ENCODE results near the gene RIN3. TPM values are rescaled to one million over a fixed set of nuclear protein-coding genes. Genes with fewer than 3 reads are reported as not detected.

Gene RIN3
- total RNA-seq, 1 experiment from 2014 or later, result not detected

DNA sequence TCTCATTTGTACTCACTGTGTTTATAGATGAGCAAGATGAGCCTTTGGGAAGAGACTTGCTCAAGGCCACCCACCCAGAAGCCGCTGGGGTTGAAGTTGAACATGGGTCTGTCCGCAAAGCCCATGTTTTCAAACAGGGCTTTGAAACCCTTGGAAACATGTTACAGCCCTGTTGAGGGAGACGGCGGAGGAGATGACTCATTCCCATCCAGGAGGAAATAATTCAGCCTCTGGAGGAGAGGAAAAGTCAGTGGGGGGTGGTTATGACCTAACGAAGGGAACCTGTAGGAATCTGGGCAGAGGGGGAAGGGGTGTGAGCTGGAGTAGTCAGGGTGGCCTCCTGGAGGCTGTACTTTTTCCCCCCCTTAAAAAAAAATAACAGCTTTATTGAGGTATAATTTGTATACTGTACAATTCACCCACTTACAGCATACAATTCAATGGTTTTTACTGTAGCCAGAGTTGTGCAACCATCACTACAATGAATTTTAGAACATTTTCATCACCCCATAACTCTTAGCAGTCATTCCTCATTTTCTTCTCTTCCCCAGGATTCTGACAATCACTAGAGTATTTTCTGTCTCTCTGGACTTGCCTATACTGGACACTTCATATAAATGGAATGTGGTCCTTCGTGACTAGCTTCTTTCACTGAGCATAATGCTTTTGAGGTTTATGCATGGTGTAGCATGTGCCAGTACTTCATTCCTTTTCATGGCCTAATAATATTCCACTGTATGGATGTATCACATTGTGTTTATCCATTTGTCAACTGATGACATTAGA is 1.9 kb upstream of the RIN3 start:
- no peak overlapping the region for H3K27ac ChIP-seq
- DNase-seq, result no peak
- H3K9me3 ChIP-seq (replicated peaks), result no peaks in the 10 kb centered on the region
- no peak overlapping the region for H3K4me3 ChIP-seq
- H3K27me3 ChIP-seq, result no peaks in the 10 kb centered on the region
- no peaks in the 10 kb centered on the region for H3K4me1 ChIP-seq
- no peaks in the 10 kb centered on the region for H3K36me3 ChIP-seq

DNA sequence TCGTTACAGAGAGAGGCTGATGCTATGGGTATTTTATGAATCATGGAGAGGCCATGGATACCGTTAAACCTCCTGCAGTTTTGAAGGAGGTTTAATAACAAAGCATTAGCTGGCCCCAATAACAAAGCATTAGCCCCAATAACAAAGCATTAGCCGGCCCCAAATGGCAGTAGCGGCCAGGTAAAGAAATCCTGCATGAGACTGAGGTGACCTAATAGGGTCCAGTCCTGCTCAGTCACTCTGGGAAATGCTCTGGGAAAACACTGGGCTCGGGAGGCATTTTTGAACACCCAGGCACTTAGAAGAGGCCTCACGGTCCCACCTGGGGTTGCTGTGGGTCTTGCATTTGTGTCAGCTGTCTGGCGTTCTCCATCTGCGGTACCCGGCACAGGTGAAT is 776 bp upstream of the RIN3 start:
- H3K27ac ChIP-seq, result no peak overlapping the region
- no peak for DNase-seq
- H3K9me3 ChIP-seq (replicated peaks), result no peaks in the 10 kb centered on the region
- no peaks in the 10 kb centered on the region for H3K4me1 ChIP-seq
- no peaks in the 10 kb centered on the region for H3K27me3 ChIP-seq
- H3K4me3 ChIP-seq, result no peak overlapping the region
- no peaks in the 10 kb centered on the region for H3K36me3 ChIP-seq

DNA sequence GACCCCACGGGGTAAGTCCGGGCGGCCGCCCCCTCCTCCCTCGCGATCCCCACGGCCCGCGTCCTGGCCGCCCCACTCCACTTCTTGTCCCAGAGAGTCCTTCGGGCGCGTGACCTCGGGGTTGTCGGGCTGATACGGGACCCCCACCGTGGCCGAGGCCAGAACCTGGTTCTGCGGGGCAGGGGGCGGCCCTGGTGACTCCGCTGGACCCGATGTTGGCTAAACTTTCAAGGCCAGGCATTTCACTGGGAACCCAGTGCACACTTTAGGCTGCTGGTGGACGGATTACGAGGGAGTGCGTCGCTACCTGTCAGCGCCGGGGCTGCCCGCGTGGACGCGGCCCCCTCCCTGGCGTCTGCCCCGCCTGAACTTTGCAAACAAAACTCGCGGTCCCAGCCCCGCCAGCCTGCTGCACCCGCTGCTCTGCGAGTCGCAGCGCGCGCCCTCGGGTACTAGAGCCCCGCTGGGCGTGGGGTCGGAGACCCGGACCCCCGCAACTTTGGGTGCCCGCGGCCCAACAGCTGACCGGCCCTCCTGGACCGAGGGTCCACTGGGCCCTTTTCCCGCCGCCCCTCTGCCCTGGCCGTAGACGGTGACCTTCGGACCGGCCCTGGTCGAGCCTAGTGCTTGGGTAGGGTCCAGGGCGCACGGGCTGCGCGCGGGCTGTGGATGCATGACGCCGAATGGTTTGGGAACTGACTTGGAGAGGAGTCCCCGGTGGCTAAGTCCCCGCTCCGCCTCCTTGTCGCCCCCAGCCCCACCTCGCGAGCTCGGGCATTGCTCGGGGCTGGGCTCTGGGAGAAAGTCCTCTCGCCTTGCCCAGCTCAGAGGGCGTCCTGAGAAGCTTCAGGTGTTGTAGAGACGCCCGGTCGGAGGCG is 624 bp downstream of the RIN3 start:
- Histone ChIP-seq H3K27ac (no peak overlapping the region), H3K36me3 (no peaks in the 10 kb centered on the region), H3K4me1 (no peaks in the 10 kb centered on the region), H3K27me3 (no peaks in the 10 kb centered on the region), H3K9me3 (replicated peaks) (no peaks in the 10 kb centered on the region), H3K4me3 (no peak overlapping the region)
- DNase-seq, result no peak

DNA sequence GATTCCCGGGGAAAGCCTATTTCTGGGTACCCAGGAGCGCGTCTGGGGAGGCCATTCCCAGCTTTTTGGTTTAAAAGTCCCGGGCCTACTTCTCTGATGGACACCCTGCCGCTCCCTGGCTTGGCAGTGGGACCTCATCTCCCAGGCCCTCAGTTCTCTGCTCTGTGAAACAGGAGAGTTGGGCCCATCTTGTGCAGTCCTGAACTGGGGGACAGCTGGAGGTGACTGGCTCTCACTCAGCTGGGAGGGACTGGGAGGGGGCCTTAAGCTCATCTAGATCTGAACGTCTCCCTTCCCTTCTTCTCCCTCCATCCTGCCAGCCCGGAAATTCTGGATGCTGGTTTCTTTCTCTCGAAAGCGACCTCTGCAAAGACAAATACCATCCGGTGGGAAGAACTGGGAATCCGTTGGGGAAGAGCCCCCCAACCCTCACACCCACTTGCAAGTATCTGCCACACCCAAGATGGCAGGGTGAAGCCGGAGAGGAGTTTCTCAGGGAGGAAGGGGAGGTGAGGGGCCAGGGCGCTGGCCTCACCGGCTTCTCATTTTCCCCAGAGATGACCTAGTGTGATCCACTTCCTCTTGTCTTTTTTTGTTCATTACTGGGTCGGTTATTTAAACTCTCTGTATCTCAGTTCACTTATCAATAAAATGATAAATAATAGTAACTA is 1.4 kb downstream of the RIN3 start:
- Histone ChIP-seq H3K9me3 (replicated peaks) (no peaks in the 10 kb centered on the region), H3K4me3 (no peak overlapping the region), H3K27me3 (no peaks in the 10 kb centered on the region), H3K27ac (no peak overlapping the region), H3K36me3 (no peaks in the 10 kb centered on the region), H3K4me1 (no peaks in the 10 kb centered on the region)
- no peak for DNase-seq

DNA sequence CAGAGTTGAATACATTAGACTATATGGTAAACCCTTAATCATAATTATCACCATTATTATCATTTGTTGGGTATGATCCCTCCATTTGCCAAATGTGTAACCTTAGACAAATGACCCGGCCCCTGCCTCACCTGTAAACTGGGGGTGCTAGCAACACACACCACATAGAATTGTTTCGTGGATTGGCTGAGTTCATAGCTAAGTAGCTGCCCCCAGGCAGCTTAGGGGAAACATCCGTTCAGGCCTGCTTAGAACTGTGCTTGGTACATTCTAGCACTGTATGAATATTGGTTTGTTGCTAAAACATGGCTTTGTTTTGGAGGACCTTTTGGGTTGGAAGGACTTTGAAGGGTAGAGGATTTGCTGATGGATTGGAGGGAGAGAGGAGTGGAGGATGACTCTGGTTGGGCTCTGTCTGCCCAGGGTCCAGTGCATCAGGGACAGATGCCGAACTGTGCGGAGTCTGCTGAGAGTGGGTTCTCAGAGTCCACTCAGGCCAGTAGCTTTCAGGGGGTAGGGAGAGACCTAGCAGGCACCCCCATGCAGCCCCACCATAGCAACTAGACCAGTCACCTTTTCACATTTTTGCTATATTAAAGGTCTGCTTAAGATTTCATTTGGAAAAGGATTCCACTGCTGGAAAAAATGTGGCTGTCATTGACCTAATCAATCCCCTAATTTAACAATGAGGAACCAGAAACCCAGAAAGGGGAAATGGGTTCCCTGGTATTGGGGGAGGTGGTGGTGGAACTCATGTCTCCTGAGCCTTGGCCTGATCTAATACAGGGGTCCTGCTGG is 2.2 kb downstream of the RIN3 start:
- H3K27ac ChIP-seq, result no peak overlapping the region

DNA sequence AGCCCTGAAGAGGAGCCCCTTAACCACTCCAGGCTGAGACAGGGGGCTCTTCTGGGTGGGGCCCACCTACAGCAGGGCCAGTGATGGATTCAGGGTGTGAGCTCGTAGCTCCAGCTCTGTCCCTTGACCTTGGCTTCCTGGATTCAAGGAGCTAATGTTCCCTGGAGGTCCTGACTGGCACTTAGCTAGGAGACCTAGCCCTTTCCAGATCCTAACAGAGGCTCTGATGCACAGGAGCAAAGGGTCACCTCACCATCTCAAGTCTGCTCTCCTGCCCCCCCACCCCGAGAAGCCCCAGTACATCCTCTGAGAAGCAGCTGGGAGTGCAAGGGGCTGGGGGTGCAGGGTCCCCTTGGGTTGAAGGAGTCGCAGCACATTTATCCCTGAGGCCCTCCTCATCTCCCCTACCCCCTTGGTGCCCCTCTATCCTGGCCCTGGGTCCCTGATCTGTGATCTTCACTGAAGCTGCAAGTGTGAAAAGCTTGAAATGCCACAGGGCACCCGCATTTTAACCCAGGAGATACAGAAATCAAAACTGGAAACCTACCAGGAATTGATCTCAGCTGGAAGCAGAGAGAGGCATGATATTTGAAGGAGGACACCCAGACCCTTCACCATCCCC is 2.9 kb downstream of the RIN3 start:
- Histone ChIP-seq H3K9me3 (replicated peaks) (no peaks in the 10 kb centered on the region), H3K4me1 (no peaks in the 10 kb centered on the region), H3K27ac (no peak overlapping the region), H3K27me3 (no peaks in the 10 kb centered on the region), H3K4me3 (no peak overlapping the region), H3K36me3 (no peaks in the 10 kb centered on the region)
- DNase-seq, result no peak

More for the DNA sequence above, 2.2 kb downstream of the RIN3 start:
- Histone ChIP-seq H3K4me3 (no peak overlapping the region), H3K9me3 (replicated peaks) (no peaks in the 10 kb centered on the region), H3K36me3 (no peaks in the 10 kb centered on the region), H3K4me1 (no peaks in the 10 kb centered on the region), H3K27me3 (no peaks in the 10 kb centered on the region)
- no peak for DNase-seq

DNA sequence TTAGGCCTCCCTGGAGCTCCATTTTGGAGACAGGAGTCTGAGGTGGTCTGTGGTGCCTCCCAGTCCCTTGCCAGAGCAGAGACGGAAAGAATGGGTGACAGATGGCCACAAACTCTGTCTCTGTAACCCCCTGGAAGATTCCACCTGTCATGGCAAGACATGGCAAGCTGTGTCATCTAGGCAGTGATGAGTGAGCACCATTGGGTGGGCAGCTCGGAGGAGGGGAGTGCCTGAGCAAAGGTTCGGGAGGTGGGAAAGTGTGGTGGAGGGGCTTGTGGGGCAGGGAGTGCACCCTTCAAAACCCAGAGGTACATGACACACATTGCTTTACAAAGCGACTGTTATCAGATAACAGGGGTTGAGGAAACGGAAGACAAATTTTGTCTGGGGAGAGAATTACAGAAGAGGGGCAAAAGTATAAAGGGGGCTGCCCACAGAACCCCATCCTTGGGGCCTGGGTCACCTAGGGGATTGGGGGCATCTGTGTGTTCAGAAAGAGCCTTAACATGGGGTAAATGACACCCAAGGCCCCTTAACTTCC is 3.5 kb downstream of the RIN3 start:
- Histone ChIP-seq H3K4me3 (no peak overlapping the region), H3K9me3 (replicated peaks) (no peaks in the 10 kb centered on the region), H3K36me3 (no peaks in the 10 kb centered on the region), H3K27ac (no peak overlapping the region), H3K4me1 (no peaks in the 10 kb centered on the region), H3K27me3 (no peaks in the 10 kb centered on the region)
- DNase-seq, result no peak

DNA sequence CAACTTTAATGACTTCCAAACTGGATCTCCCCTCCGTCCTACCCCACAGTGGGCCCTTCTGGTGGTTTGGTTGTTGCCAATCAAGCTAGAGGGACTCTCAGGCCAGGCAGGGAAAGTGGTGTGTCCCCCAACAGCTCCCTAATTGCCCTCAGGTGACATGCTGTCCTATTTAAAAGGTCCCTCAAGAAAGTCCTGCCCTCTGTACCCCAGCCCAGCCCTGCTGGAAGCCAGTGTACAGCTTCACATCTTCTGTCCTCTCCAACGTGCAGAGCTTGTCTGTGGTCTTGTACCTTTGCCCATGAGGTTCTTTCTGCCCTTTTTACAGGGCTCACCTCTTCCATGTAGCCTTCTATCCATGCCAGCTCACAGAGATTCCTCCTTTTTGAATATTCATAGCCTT is 4.2 kb downstream of the RIN3 start:
- no peak overlapping the region for H3K27ac ChIP-seq
- H3K27me3 ChIP-seq, result no peaks in the 10 kb centered on the region
- H3K36me3 ChIP-seq, result no peaks in the 10 kb centered on the region
- DNase-seq, result no peak
- H3K9me3 ChIP-seq (replicated peaks), result no peaks in the 10 kb centered on the region
- H3K4me1 ChIP-seq, result no peaks in the 10 kb centered on the region
- no peak overlapping the region for H3K4me3 ChIP-seq

DNA sequence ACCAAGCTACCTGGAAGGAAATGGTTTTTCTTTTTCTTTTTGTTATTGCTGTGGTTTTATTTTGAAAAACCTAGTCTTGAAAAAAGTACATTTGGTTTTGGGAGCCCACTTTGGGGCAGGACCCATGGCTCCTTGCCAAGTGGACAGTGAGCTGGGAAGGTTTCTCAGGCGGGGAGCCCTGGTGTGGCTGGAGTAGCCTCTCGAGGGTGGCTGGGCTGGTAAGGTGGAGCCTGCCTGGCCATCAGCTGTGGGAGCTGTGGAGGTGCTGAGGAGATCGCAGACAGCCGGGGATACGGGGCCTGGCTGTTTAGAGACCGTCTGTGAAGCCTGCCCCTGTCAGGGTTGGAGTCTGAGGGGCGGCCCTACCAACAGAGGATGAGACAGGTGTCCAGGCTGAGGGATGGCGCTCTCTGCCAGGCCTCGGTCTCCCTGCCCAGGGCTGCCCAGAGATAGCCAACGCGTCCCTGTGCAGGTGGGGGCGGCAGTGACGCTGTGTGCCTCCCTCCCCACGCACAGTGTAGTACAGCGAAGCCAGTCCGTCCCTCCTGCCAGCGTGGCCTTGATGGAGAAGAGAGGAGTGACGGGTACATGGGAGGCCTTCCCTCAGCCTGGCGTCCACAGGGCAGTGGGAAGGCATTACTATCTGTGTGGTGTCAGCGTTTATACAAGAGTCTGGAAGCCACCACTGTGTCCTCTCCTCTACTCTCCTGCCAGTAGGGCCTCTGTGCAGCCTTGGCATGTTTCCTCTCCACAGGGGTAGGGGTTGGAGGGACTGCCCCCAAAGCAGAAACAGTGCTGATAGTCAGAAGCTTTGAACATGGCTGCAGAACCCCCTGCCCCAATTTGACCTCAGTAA is 5.9 kb downstream of the RIN3 start:
- no peak overlapping the region for H3K27ac ChIP-seq
- no peaks in the 10 kb centered on the region for H3K27me3 ChIP-seq
- H3K4me1 ChIP-seq, result no peaks in the 10 kb centered on the region
- no peak overlapping the region for H3K4me3 ChIP-seq
- DNase-seq, result no peak
- H3K36me3 ChIP-seq, result no peaks in the 10 kb centered on the region
- no peaks in the 10 kb centered on the region for H3K9me3 ChIP-seq (replicated peaks)

DNA sequence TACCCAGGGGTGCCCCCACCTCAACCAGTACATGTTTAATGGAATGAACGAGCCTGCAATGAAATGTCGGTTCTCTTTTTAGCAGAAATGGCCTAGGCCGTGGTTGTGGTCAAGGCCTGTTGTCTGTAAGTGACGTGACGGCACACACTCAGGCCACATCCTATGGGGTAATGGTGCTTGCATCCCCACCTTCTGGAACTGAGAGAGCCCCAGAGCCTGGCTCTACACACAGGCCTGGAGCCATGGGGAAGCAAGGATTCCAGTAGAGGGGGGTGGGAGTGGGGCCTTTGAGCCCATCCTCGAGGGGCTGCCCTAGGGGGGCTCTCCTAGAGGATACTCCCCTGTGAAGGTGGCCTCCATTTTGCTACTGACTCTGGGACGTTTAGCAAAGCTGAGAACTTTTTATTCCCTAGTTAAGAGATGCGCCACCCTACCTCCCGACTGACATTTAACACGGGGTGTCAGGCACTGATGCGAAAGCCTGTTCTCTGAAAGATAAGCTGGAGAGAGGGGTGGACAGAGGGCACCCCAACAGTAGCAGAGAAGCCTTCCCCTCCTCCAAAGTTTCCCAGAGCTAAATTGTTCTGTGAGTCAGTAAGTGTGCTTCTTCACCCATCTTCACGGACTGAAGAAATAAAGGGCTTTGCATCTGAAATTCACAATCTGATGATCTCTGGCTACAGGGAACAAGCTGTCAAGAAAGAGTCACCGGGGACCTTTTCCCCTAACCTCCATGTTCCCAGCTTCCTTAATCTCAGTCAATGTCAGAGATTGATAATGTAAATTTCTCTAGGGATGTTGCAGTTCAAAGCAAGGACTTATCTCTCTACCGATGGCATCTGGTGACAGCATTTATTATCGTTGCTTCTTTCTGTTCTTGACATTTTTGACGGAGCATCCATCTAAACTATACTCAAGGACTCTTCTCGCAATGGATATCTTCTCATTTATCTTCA is 6.8 kb downstream of the RIN3 start:
- Histone ChIP-seq H3K27ac (no peak overlapping the region), H3K27me3 (no peaks in the 10 kb centered on the region), H3K36me3 (no peaks in the 10 kb centered on the region), H3K9me3 (replicated peaks) (no peaks in the 10 kb centered on the region), H3K4me3 (no peak overlapping the region), H3K4me1 (no peaks in the 10 kb centered on the region)
- no peak for DNase-seq

DNA sequence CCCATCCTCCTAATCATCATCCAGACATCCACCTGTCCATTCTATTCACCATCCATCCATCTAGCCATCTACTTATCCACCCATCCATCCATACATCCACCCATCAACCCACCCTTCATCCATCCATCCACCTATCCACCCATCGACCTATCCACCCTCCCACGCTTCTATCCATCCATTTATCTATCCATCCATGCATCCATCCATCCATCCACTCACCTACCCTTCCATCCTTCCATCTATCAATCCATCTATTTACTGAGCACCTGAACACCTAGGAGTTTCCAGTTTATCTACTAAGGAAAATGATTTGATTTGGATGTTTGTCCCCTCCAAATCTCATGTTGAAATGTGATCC is 7.5 kb downstream of the RIN3 start:
- DNase-seq, result no peak
- no peaks in the 10 kb centered on the region for H3K27me3 ChIP-seq
- H3K36me3 ChIP-seq, result no peaks in the 10 kb centered on the region
- H3K4me1 ChIP-seq, result no peaks in the 10 kb centered on the region
- no peak overlapping the region for H3K4me3 ChIP-seq
- no peaks in the 10 kb centered on the region for H3K9me3 ChIP-seq (replicated peaks)
- H3K27ac ChIP-seq, result no peak overlapping the region

DNA sequence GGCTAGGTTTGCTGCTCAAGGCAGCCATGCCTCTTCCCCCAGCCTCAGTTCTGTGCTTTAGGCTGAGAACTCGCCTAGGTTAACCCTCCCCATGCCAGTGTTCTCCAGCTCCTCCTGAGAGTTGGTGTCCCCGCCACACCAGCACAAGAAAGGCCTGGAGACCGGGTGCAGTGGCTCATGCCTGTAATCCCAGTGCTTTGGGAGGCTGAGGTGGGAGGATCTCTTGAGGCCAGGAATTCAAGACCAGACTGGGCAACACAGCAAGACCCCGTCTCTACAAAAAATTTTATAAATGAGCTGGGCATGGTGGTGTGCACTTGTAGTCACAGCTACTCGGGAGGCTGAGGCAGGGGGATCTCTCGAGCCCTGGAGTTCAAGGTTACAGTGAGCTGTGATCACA is 10.2 kb downstream of the RIN3 start:
- Histone ChIP-seq H3K36me3 (no peaks in the 10 kb centered on the region), H3K9me3 (replicated peaks) (no peaks in the 10 kb centered on the region), H3K27me3 (no peaks in the 10 kb centered on the region), H3K27ac (no peak overlapping the region), H3K4me3 (no peak overlapping the region), H3K4me1 (no peaks in the 10 kb centered on the region)
- DNase-seq, result no peak
